HEK293 (cell line): ENCODE measurements around the gene SPACA7.

Experiments used
- GFI1B ChIP-seq: fragments of 450-650 bp; formaldehyde crosslinking; IDR thresholded peaks from 2 replicates; pipeline ENCODE4 v1.5.1; 2016; ENCODE audit warnings: missing biosample characterization, missing genetic modification characterization
- YY1 ChIP-seq: fragments of 450-650 bp; formaldehyde crosslinking; IDR thresholded peaks from 2 replicates; pipeline ENCODE4 v1.5.1; 2018; ENCODE audit warnings: missing biosample characterization, missing genetic modification characterization
- ZNF274 ChIP-seq, 2 experiments: fragments of 200-500 bp in 1 of 2; fragments of 450-650 bp in 1 of 2; sonication (Bioruptor generic) in 1 of 2; formaldehyde crosslinking in 1 of 2; IDR thresholded peaks; 2 replicates each; pipeline versions ENCODE4 v1.5.1 to v1.6.1; 2014 to 2016; ENCODE audit warnings: borderline replicate concordance in 1 of 2, inconsistent platforms in 1 of 2, low read length in 1 of 2, missing biosample characterization in 1 of 2, missing genetic modification characterization in 1 of 2
- ZNF701 ChIP-seq: fragments of 450-650 bp; formaldehyde crosslinking; IDR thresholded peaks from 2 replicates; pipeline ENCODE4 v1.5.1; 2016; ENCODE audit warnings: missing biosample characterization, missing genetic modification characterization
- TF ChIP-seq, protein P1 (sequence below): fragments of 450-650 bp; formaldehyde crosslinking; IDR thresholded peaks from 2 replicates; pipeline ENCODE4 v1.5.1; 2016; ENCODE audit warnings: missing biosample characterization, missing genetic modification characterization
- TF ChIP-seq, protein P2 (sequence below): fragments of 450-650 bp; formaldehyde crosslinking; conservative IDR thresholded peaks from 2 replicates; pipeline ENCODE4 v1.5.1; 2016; ENCODE audit warnings: low read depth, missing biosample characterization, missing genetic modification characterization

DNA sequence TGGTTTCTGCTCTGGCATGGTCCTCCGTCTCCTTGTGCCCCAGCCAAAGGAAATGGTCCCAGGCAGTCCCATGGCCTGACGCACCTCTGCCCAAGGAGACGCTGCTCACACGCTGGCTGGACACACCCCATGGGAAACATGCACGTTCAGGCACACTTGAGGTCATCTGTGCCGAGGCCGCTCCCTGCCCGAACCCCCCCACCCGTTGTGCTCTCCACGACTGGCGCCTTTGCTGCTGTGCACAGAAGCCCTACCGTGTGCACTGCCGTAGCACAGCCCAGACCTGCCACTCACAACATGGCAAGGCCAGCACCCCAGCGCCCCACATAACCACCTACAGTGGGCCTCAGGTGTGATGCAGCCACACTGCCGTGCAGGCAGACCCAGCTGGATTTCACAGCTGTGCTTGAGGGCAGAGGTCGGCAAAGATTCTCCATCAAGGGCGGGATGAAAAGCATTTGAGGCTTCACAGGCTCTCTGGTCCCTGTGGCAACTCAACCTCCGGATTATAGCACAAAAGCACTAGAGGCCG is 65.7 kb downstream of the SPACA7 start:
- no peak for TF ChIP-seq ZNF701 (tag by site-specific recombination)
- no peak for TF ChIP-seq YY1 (tag by site-specific recombination)
- TF ChIP-seq, protein P1, sequence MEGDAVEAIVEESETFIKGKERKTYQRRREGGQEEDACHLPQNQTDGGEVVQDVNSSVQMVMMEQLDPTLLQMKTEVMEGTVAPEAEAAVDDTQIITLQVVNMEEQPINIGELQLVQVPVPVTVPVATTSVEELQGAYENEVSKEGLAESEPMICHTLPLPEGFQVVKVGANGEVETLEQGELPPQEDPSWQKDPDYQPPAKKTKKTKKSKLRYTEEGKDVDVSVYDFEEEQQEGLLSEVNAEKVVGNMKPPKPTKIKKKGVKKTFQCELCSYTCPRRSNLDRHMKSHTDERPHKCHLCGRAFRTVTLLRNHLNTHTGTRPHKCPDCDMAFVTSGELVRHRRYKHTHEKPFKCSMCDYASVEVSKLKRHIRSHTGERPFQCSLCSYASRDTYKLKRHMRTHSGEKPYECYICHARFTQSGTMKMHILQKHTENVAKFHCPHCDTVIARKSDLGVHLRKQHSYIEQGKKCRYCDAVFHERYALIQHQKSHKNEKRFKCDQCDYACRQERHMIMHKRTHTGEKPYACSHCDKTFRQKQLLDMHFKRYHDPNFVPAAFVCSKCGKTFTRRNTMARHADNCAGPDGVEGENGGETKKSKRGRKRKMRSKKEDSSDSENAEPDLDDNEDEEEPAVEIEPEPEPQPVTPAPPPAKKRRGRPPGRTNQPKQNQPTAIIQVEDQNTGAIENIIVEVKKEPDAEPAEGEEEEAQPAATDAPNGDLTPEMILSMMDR (tag by site-specific recombination), result no peak
- TF ChIP-seq GFI1B (tag by site-specific recombination), result no peak
- TF ChIP-seq, protein P2, sequence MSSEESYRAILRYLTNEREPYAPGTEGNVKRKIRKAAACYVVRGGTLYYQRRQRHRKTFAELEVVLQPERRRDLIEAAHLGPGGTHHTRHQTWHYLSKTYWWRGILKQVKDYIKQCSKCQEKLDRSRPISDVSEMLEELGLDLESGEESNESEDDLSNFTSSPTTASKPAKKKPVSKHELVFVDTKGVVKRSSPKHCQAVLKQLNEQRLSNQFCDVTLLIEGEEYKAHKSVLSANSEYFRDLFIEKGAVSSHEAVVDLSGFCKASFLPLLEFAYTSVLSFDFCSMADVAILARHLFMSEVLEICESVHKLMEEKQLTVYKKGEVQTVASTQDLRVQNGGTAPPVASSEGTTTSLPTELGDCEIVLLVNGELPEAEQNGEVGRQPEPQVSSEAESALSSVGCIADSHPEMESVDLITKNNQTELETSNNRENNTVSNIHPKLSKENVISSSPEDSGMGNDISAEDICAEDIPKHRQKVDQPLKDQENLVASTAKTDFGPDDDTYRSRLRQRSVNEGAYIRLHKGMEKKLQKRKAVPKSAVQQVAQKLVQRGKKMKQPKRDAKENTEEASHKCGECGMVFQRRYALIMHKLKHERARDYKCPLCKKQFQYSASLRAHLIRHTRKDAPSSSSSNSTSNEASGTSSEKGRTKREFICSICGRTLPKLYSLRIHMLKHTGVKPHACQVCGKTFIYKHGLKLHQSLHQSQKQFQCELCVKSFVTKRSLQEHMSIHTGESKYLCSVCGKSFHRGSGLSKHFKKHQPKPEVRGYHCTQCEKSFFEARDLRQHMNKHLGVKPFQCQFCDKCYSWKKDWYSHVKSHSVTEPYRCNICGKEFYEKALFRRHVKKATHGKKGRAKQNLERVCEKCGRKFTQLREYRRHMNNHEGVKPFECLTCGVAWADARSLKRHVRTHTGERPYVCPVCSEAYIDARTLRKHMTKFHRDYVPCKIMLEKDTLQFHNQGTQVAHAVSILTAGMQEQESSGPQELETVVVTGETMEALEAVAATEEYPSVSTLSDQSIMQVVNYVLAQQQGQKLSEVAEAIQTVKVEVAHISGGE (tag by site-specific recombination), result no peak
- TF ChIP-seq ZNF274 (IDR thresholded peaks at IDR 0.05; ENCODE audit: low read length), result no peak
- no peak for TF ChIP-seq ZNF274 (tag by site-specific recombination; IDR thresholded peaks at IDR 0.05; ENCODE audit: borderline replicate concordance)
